HG02943 (cell line): ENCODE results near the gene KHDRBS2.

Experiments used
- ATAC-seq: cut with Tn5 transposase; IDR thresholded peaks from one replicate; pipeline ENCODE4 v1.9.1; 2021; ENCODE audit warnings: mild to moderate bottlenecking, low read depth, moderate library complexity; ENCODE audit not compliant: unreplicated experiment

The KHDRBS2 gene

GRCh38 chr6:62039605-62040004, 246.4 kb downstream of the KHDRBS2 start:
- no peak for ATAC-seq

DNA sequence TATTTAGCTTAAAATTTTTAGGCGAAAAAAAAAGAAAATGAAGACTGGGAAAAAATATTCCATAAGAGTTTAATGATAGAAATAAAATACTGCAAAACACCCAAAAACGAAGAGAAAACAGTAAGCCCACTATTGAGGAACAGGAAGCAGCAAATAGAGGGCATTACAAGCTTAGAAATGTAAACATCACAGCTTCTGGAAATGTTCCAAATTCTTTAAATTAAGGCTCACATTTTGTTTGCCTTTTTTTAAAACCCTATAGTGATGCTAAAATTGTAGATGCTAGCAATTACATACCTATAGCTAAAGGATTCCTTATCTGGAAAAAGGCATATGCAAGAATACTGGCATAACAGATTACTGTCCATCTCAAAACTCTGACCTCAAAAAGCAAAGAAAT, 248.6 kb downstream of the KHDRBS2 start:
- ATAC-seq, result no peak

DNA sequence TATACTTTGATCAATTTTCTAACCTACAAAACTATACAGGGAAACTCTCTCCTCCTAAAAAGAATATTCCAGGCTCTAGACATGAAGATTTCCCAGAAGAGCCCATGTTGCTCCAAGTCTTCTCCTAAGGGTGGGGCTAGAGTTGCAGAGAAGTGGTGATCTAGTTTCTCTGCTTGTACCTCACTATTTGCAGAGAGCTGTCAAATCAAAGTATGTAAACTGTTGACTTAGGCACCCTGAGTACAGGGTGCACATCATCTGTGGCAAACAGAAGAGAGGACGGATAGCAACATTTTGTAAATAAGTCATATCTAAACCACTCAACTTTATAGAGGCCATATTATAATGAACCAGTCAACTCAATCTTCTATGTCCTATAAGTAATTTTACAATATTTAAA, 250.1 kb downstream of the KHDRBS2 start:
- no peak for ATAC-seq

DNA sequence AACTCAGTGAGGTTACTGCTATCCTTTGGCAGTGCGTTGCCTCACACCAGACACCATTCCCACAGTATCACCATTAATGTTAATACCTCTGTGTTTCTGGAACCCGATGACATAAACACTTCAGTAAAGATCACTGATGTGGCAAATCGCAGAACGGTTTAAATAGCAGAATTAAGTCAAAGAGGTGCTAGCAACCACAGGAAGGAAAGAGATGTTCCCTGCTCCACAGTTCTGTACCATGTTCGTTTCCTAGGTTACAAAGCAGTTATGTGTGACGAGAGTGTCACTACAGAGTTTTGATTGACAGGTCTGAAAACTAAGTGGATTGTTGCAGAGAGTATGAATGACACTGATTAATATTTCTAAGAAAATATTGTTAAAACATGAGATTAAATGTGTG, 272.3 kb downstream of the KHDRBS2 start:
- no peak for ATAC-seq

DNA sequence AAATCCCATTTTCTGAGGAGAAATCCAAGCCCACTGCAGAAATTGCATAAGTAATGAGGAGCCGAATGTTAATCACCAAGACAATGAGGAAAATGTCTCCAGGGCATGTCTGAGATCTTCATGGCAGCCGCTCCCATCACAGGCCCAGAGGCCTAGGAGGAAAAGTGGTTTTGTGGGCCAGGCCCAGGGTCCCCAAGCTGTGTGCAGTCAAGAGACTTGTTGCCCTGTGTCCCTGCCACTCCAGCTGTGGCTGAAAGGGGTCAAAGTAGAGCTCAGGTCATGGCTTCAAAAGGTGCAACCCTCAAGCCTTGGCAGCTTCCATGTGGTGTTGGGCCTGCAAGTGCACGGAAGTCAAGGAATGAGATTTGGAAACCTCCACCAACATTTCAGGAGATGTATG, 276.6 kb downstream of the KHDRBS2 start:
- ATAC-seq, result no peak

GRCh38 chr6:61989616-61990015, 296.4 kb downstream of the KHDRBS2 start:
- ATAC-seq, result no peak

DNA sequence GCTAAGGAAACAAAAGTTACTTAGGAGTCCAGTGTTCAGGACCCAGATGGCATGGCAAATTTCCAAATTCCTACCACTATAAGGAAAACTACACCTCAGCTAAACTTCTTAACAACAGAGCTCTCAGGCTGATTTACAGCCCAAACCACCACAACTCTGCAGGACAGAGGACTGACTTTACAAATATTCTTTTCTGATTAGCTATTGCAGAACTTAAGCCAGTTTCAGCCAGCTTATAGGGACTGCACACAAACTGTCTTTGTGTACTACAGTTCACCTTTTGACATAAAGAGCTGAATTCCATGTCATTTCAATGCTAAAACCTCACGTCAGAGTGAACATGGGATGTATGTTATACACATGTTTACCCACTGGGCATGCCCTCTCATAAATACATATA, 305.4 kb downstream of the KHDRBS2 start:
- ATAC-seq, result no peak

DNA sequence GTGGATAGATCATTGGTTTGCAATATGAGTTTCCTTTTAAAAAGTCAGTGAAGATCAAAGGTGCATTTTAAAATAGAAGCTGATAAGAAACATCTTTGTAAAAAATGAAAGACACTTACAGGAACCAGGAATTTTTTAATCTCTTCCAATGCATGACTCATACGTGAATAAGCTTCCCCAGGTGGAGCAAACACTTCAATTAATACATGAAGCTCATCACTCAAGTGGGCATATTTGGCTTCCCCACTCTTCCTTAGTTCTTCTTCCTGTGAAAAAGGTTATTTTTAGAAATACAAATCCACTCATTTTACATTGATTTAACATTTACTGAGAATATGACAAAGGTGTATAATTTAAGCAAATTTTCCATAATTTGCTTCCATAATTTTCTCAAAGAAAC, 308.1 kb downstream of the KHDRBS2 start:
- no peak for ATAC-seq

DNA sequence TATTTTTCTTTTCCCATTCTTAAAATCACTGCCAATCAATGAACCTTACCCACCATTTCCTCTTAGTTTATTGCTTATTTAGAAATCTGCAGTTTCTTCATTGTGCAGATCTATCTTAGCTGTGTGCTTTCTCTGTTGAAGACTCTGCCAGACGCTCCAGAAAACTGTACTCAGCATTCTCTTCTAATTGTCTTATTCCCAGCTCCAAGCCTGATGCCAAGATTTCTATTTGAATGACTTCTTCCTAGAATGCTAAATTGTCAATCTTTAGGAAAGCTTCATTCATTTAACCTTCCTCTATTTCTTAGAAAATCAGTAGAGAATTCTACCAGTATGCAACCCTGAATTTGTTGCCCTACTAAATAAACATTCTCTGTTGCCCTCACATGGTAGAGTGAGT, 308.9 kb downstream of the KHDRBS2 start:
- no peak for ATAC-seq

GRCh38 chr6:61959196-61959595, 326.8 kb downstream of the KHDRBS2 start:
- ATAC-seq, result no peak

GRCh38 chr6:61953851-61954250, 332.2 kb downstream of the KHDRBS2 start:
- no peak for ATAC-seq

DNA sequence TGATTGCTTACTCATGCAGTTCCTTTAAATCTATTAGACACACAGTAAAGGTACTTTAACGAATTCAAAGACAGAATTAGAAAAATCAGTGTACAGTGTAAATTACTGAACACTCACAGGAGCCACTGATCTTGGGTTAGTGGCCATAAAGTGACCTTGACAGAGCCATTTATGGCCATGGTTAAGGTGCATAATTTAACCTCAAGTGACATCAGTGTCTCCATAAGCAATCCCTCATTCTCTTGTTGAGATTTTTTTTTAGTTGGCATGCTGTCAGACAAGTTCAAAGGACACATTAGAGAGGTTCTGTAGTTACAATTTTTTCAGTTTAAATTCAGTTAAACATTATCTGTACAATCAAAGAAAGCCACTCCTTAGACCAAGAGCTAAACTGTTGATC, 334.4 kb downstream of the KHDRBS2 start:
- ATAC-seq, result no peak

GRCh38 chr6:61950811-61951210, 335.2 kb downstream of the KHDRBS2 start:
- ATAC-seq, result no peak

DNA sequence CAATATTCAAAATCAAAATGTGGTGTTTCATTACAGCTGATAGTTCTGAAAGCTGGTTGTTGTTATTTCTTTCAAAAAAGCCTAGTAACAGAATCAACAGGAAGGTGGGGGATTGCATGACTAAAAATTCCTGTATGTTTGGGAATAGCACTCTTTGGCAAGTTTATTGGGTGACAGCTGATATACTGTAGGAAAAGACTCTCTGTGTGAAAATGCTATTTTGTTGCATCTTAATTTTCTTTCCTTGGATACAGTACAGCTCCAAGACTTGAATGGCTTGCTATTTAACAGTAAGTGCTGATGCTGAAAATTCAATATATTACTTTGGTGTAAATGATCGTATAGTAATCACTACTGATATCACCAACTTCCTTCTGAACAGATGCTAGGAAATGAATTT, 336.1 kb downstream of the KHDRBS2 start:
- ATAC-seq, result no peak

- no peak for ATAC-seq
Measured at GRCh38 chr6:61949161-61949560, 336.9 kb downstream of the KHDRBS2 start.

DNA sequence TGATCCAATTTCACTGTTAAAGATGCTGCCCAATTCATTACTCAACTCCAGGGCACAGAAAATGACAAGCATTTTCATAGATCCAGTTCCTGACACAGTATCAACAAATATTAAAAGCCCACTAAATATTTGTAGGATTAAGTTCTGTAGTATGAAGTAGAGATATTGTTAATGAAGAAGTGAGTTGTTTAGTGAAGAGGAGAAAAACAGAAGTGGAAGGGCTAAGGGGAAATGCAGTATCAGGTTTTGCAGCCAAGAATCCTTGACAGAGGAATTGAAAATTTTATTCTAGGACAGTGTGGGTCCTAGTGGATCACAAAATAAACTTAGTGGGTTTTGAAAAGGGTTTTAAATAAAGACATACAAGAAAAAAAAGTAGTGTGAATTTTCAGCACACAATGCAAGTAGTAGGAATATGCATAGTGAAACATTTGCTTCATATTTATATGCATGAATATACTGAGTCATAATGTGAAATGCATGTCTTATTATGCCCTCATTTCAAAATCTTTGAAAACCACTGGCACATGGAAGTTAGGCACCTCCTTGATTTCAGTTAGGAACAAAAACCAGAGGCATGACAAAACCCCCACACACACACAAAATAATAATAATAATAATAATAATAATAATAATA, 338.6 kb downstream of the KHDRBS2 start:
- no peak for ATAC-seq

DNA sequence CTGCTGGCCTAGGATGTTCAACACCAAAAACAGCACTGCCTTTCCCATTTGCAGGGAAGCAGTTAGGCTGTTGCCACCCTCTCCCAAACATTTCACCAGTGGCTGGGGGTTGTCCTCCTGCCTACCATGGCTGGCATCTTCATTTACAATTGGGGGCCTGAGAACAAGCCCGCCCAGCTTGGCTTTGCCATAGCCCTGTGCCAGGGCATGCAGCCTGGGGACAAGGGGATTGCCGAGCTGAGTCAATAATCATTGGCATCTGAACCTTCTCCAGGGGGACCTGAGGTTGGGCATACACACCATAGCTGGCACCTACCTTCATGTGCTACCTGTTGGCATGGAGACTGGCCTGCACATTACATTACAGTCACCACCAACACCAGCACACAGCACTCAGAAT, 345.1 kb downstream of the KHDRBS2 start:
- no peak for ATAC-seq

- no peak for ATAC-seq
Measured at GRCh38 chr6:61935242-61935846, 350.7 kb downstream of the KHDRBS2 start.

GRCh38 chr6:61909486-61909885, 376.5 kb downstream of the KHDRBS2 start:
- no peak for ATAC-seq

GRCh38 chr6:61901748-61902147, 384.3 kb downstream of the KHDRBS2 start:
- no peak for ATAC-seq

DNA sequence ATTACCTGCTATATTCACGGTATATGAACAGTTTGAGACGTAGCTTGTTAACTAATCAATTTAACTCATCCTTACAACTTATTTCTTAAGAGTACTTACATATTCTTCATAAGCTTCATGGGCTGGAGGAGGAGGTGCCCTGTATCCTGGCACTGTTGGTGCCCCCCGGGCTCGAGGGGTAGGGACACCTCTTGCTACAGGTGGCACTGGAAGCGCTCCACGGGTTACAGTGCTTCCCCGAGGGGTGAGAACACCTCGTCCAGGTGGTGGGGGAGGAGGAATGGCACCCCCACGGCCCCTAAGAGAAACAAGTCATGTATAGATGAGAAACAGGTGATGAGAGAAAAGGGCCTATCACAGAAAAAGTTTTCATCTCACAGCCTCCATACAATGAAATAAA, 391.5 kb downstream of the KHDRBS2 start:
- no peak for ATAC-seq

DNA sequence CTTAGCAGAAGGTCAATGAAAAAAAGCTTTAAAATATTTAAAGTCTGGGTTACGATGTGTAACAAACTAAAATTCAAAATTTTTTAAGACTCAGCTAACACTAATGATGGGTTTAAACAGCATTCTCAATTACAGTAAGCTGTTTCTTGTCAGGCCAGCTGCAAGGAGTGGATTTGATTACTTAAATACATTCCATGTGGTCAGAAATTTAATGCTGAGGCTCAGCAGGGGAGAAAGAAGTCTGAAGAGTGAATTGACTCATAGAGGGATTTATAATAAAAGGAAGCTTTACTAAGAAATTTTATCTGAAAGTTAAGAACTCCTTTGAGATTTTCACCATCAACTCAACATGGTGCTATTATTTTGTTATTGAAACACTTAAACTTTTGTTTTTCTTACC, 398.6 kb downstream of the KHDRBS2 start:
- no peak for ATAC-seq
